T-helper 9 cell (primary cell): ENCODE data around the gene CNKSR1.

Experiments used
- DNase-seq: peaks from one replicate; pipeline ENCODE4 v3.0.0-alpha.2; 2020
- total RNA-seq, 2 donors: gene quantifications; one replicate each; lab custom pipeline; 2026; lab: John Stamatoyannopoulos, UW

CNKSR1 gene, protein sequence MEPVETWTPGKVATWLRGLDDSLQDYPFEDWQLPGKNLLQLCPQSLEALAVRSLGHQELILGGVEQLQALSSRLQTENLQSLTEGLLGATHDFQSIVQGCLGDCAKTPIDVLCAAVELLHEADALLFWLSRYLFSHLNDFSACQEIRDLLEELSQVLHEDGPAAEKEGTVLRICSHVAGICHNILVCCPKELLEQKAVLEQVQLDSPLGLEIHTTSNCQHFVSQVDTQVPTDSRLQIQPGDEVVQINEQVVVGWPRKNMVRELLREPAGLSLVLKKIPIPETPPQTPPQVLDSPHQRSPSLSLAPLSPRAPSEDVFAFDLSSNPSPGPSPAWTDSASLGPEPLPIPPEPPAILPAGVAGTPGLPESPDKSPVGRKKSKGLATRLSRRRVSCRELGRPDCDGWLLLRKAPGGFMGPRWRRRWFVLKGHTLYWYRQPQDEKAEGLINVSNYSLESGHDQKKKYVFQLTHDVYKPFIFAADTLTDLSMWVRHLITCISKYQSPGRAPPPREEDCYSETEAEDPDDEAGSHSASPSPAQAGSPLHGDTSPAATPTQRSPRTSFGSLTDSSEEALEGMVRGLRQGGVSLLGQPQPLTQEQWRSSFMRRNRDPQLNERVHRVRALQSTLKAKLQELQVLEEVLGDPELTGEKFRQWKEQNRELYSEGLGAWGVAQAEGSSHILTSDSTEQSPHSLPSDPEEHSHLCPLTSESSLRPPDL
- total RNA-seq = 1.2 to 1.9 reads per million in 2 donors

DNA sequence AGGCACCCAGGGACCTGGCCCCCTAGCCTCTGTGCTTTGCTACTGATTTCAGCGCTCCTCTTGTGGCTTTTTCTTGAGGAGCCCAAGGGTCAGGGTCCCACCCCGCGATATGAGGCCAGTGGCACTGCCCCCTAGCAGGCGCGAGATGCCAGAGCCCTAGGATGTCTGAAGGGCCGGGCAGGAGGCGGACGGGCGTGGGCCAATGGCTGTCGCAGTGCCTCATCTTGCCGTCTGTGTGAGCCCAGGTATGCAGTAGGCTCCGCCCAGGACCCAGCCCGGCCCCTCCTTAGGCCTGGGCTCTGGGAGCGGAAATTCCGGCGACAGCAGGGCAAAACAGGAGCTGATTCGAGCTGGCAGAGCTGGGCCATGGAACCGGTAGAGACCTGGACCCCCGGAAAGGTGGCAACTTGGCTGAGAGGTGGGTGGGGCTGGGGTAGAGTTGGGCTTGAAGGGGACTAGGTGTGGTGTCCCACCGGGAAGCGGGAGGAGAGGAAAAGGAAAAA, at the start of gene CNKSR1:
TSS of gene CNKSR1 (plus strand) at position 310 of the 503 bp plus-strand sequence. CDS start at position 367, 57 bp downstream.
- DNase-seq = no peak

DNA sequence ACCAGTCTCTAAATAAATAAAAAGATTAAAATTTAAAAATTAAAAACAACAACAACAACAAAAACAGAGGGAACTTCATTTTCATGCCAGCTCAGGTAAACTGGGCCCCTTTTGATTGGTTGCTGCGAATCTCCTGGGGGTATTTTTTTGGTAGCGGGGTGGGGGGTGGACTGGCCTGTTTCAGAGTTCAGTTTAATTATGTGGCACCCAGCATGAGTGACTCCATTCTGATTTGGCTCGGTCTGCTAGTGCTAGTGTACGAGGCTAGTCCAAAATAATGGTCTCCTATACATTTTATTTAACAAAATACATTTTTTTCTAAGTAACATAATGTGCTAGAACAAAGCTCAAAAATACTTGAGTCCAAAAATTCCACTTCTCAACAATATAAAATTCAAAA, 47.5 kb upstream of the CNKSR1 start:
- no peak for DNase-seq

DNA sequence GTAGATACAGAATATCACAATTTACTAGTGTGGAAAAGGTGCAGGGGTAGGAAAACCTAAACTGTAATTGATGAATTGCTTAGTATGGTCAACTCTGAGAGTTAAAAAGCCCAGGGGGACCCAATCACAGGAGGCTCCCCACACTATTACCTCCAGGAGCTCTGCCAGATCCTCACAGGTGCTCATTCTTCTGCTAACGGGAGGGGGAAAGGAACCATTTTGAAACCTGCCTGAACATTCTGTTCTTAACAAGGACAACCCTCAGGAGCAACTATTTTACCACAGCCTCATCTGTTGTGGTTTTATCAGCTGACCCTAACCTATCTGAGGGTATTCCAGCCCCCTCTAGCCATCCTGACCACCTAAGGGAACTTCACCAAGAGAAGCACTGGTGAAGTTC, 46.6 kb upstream of the CNKSR1 start:
- DNase-seq = no peak

DNA sequence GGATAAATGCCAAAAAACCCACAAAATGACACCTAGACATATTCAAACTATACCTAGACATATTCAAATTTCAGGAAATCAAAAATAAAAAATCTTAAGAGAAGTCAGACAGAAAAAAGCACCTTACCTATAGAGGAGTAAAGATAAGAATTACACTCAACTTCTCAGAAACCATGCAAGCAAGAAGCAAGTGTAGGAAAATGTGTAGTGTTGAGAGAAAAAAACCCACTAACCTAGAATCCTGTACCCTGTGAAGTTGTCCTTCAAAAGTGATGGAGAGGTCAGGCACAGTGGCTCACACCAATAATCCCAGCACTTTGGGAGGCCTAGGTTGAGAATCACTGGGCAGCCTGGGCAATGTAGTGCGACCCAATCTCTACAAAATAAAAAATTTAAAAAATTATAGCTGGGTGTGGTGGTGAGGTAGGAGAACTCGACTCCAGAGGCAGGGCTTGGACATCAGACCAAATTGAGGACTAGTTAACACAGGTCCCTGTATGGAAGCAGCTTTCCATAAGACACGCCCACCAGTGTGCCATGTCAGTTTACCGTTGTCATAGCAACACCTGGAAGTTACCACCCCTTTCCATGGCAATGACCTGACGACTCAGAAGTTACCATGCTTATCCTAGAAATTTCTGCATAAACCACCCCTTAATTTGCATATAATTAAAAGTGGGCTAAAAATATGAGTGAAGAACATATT, 45.0 kb upstream of the CNKSR1 start:
- DNase-seq = no peak

DNA sequence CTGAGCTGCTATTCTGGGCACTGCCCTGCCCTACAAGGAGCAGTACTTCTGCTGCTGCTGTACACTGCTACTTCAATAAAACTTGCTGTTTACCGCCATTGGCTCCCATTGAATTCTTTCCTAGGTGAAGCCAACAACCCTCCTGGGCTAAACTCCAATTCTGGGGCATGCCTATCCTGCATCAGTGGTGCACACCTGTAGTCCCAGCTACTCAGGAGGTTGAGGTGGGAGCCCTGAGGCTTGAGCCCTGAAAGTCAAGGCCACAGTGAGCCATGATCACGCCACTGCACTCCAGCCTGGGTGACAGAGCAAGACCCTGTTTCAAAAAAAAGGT, 44.5 kb upstream of the CNKSR1 start:
- DNase-seq = no peak

DNA sequence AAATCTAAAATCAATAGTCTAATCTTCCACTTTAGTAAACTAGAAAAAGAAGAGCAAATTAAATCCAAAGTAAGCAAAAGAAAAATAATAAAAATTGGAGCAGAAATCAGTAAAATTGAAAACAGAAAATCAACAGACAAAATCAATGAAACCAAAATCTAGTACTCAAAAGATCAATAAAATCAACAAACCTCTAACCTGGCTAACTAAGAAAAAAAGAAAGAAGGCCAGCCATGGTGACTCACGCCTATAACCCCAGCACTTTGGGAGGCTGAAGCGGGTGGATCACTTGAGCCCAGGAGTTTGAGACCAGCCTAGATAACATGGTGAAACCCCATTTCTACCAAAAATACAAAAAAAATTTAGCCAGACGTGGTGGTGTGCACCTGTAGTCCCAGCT, 42.8 kb upstream of the CNKSR1 start:
- DNase-seq = no peak

DNA sequence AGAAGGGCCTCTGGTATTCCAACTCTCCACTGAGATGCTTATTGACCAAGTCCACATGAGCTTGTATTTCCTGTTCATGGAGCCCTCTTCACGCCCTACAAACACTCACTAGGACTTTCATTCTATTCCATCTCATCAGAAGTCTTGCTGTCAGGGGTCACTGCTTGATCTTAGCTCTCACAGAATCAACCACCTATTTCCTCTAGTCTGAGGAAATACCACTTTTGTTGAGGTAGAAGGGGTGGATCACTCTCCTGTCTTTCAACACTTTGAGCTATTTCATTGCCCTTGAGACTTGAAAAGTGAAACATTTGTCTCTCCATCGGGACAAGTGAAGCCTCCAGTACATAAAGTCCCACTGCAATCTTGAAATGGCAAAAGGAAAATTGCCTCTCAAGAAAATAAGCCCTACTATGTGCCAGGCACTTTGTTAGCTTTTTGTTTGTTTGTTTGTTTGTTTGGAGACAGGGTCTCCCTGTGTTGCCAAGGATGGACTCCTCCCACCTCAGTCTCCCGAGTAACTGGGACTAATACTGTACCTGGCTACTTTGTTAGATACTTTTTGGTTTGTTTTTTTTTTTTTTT, 38.2 kb upstream of the CNKSR1 start:
- no peak for DNase-seq

DNA sequence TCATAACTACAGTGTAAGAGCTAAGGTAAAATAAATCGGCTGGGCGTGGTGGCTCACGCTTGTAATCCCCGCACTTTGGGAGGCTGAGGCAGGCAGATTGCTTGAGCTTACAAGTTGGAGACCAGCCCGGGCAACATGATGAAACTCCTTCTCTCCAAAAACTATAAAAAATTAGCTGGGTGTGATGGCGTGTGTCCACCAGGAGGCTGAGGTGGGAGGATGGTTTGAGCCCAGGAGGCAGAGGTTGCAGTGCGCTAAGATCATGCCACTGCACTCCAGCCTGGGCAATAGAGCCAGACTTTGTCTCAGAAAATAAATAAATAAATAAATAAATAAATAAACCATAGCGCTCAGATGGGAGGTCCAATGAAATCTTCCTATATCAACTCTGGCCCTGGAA, 35.1 kb upstream of the CNKSR1 start:
- no peak for DNase-seq

DNA sequence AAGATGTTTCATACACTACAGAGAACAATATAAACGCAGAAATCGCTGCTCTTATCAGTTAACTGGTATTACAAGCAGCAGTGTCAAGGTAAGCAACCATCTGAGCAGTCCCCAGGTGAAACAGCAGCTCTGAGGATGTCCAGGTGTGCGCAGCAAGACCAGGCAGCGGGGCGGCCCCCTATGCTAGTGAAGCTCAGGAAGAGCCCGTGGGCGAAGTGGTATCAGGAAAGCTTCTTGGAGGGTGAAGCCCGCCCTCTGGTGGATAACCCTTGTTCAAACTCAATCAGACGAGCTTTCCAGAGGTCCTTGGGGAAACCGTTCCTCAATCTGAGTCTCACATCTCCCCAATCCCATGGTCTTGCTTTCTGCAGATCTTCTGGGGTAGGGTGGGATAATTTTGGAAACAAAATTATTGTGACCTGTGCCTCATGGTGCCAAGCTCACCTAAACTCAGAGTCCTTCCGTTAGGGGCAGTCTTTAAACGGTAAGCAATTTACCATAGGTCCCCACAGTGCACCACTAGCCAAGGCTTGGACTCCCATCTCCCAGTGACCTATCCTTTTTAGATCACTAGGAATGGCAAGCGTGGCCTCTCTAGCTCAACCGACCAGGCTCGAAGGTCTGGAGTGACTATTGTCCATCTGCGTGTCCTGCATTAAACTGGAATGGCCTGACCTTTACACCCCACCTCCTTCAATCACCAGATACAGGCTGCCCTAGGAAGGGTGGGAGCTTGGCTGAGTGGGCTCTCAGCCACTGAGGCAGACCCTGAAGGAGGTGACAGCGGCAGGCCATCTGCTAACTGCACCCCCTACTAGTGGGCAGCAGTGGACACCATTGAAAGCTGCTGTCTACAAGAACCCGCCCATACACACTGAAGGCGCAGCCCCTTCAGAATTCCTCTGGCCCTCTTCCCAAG, 32.0 kb upstream of the CNKSR1 start:
- peak; percentile 71 for DNase-seq

DNA sequence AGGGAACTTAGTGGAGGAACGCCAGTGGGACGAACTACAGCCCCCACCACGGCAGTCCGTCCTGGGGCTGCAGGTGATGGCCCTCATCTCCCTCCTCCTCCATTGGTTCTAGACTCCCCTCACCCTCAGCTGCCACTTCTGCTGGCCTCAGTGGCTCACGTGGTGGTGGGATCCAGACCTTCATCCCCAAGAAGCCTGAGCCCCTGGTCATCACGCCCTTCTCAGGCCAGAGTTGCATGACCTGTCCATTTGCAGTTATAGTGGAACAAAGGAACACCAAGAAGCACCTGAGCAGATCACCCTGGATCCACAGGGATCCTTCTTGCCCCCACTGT, 31.4 kb upstream of the CNKSR1 start:
- no peak for DNase-seq

DNA sequence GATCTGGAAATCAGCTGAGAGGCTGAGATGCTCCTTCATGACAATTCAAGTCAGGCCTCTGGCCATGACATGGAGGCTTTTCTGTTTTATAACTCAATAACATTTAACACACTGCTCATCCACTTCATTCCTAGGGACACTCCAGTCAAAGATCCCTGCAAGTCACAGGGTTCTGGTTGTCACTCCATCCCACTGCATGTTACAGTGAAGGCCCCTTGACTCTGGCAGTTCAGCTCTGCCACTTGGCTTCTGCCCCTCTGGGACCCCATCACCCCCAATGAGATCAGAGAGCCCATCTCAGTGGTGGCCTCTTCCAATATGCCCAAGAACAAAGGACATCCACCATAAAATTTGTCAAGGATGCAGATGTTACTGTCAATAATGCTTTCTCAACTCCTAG, 28.4 kb upstream of the CNKSR1 start:
- no peak for DNase-seq

DNA sequence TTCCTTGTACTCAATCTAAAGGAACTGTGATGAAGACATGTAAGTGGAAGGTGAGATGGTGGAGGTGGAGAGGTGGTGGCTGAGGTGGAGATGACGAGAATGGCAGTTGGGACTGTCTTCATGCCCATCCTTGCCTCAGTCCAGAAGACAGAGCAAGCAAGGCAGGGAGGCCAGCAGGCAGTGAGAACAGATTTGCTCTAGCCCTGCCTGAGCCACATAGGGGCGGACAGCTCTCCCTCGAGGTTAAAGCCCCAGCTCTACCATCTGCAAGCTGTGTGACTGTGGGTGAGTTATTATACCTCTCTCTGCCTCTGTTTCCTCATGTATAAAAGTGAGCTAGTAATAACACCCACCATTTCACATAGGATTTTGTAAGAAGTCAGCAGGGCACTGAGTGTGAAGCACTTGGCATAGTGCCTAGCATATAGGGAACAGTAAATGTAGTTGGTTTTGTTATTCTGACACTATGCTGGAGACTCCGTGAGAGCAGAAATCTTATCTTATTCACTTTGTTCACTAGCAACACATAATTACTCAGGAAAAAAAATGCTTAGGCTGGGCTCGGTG, 23.2 kb upstream of the CNKSR1 start:
- DNase-seq = no peak

DNA sequence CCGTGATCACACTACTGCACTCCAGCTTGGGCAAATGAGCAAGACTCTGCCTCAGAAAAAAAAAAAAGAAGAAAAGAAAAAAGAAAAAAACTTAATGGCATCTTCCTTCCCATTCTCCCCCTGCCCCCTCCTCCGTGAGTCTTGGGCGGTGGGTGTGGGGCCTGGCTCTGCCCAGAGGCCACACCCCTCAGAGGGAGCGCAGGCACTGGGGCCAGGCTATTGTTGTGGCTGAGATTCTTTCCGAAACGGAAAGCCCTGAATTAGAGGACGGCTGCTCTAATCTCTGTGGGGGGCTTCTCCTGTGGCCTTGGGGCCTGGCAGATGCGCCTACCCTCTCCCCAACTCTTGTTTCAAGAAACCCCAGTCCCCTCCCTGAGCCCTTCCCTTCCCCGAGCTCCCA, 22.5 kb upstream of the CNKSR1 start:
- no peak for DNase-seq

DNA sequence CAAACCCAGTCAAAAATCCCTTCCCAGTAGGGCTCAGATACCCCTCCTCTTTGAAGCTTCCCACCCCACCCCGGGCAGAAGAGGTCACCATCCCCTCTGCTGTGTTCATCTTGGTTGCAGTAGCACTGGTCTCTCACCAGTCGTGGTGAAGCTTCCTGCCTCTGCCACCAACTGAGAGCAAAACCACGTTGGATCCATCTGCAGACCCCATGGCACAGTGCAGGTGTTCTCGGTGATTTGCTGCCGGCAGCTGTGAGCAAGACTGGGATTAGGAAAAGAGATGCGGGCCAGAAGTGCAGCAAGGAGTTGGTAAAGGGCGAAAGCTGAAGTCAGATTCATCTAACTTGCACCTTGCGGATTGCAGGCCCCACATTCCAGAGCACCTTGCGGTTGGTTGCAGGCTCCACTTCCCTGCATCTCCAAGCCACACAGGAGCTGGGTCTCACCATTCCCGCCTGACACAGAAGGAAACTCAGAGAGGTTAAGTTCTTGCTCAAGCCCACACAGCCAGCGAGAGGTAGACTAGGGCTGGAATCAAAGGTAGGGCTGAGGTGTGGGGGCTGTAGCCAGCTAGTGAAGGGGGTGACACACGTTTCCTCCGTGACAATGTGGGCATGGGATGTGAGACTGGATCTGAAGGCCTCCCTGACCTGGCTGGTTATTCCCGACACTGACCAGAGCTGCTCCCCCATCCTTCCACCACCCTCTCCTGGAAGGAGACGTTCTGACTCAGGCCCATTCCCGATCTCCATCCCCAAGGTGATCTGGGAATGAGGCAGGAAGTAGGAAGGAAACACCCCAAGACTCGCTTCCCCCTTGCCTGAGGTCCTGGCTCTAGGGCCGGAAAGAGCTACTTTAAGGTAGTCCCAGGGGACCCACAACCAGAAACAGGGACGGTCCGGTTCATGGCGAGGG, 21.7 kb upstream of the CNKSR1 start:
- no peak for DNase-seq

DNA sequence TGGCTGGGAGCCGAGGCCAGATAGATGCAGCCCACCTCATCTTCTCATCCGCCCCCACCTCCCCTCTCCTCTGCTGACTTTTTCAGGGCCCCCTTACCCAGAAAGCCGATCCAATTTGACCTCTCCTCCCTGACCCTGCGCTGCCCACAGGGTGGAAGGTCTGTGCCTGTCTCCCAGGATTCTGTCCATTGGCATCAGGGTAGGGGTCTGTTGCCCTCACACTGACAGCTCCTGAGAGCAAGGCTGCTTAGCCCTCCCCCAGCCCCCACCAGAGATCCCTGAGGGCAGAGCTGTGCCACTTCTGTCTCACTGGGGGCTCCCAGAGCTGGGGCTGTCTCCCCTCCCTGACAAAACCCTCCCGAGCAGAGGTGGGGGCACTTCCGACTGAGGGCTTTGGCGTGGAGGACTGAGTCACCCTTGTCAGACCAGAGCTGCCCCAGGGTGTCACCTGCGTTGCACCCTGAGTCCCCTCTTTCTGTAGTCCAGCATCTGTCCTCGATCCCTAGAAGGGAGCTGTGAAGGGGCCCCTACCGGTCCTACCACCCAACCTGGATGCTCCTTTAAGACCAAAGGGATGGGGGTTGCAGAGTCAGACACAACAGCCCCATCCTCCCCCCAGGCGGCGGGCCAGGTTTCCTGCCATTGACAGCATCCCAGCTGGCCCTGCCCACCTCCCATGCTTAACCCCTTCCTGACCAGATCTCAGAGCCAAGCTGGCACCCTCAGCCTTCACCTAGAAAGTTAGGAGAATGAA, 20.8 kb upstream of the CNKSR1 start:
- no peak for DNase-seq

DNA sequence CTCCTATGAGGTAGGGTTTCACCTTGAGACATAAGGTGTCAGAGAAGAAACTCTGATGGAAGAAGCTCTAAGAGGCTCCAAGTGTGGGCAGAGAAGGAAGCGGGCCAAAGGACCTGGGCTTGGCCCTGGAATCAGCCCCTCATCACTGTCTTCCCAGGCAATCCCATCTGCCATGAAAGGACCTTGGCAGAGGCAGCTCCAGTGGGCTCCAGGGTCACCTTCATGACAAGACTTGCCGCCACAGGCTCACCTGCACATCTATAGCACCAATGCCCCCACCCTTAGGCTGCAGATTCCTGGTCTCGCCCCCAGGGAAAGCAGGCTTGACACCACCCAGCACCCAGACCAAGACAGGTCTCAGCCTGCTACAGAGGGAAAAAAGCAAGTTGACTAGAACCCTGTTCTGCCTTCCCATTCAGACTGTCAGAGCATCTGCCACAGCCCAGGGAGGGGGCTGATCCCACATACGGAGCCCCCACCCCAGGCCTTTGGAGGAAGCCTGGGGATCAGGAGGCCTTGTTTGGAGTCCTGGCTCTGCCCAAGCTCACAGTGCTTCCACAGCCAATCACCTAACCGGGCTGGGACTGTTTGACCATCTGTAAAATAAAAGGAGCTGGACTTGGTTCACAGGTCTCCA, 18.9 kb upstream of the CNKSR1 start:
- no peak for DNase-seq

DNA sequence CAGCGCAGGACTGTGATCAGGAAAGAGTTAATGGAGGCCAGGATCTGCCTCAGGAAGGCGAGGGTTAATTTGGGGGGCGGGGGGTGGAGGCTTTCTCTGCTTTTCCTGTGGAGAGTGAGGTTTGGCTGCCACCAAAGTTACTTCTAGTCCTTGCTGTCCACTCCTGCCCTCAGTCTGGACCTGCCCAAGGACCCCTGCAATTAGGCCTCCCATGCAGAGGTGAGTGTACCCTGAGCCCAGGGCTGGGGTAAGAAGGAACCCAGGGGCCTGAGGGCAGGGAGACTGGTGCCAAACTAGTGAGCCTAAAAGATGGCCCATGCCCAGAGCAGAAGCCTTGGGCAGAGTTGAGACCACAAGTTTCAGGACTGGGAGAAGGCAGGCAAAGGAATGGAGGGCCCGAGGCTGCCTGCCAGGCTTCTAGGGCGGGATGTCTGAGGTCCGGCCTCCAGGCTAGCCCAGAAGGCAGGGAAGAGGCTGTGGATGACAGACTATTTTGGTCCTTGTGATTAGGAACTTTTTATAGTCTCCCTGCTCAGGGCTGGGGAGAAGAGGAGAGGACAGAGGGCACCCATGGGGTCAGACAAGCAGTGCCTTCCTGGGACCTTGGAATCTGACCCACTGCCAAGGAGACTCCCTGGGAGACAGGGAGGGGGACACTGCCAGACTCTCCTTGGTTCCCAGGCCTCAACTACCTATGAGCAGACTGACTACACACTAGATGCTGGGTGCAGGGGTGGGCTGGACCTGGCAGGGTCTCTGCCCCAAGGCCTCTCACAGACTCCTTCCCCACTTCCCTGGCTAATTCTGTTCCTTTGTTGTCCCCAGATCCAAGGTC, 18.2 kb upstream of the CNKSR1 start, which contains the start of gene FAM110D:
TSS of gene FAM110D (plus strand) at position 172 of the 835 bp plus-strand sequence. CDS start 2,213 bp downstream, outside the sequence.
- DNase-seq = no peak

DNA sequence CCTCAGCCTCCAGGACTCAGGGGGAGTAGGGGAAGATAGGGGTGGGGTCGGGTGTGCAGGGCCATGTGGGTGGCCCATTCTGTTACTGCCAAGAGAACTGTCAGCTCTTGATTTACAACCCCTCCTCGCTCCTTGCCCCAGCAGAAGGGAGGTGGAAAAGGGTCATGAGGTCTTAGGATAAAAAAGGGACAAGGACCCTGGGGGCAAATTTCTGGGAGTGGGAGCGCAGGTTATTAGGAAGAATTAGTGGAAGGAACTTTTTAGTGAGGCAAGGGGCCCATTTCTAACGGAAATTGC, 17.6 kb upstream of the CNKSR1 start:
- DNase-seq = no peak
